GM21515 (cell line): ENCODE results near the gene CYP4F2.
"Not testable (repeated sequence)": the region's sequence is repeated elsewhere in the genome, so short reads cannot be mapped to it uniquely, and the experiment has no call there.

ENCODE experiments used
- ATAC-seq: cut with Tn5 transposase; IDR thresholded peaks from one replicate; pipeline ENCODE4 v1.9.1; 2021; ENCODE audit not compliant: unreplicated experiment

CYP4F2 gene

GRCh38 chr19:15859187-15859586 lies 38.7 kb downstream of the CYP4F2 start:
- ATAC-seq, result no peak

- ATAC-seq, result no peak
Measured at GRCh38 chr19:15850385-15850784, 47.5 kb downstream of the CYP4F2 start.

GRCh38 chr19:15846923-15847322 lies 51.0 kb downstream of the CYP4F2 start:
- no peak for ATAC-seq

GRCh38 chr19:15843894-15844222 lies 54.0 kb downstream of the CYP4F2 start:
- ATAC-seq, result not testable (repeated sequence)

- ATAC-seq, result no peak
Measured at GRCh38 chr19:15843203-15843893, 54.5 kb downstream of the CYP4F2 start.

GRCh38 chr19:15841875-15842569 lies 55.9 kb downstream of the CYP4F2 start:
- ATAC-seq, result no peak

GRCh38 chr19:15840833-15841232 lies 57.0 kb downstream of the CYP4F2 start:
- no peak for ATAC-seq

GRCh38 chr19:15839888-15840287 lies 58.0 kb downstream of the CYP4F2 start:
- not testable (repeated sequence) for ATAC-seq

- ATAC-seq, result no peak
Measured at GRCh38 chr19:15838351-15838750, 59.5 kb downstream of the CYP4F2 start.

- peak; percentile 8 for ATAC-seq
Measured at GRCh38 chr19:15837221-15837731, 60.6 kb downstream of the CYP4F2 start.

- ATAC-seq, result peak; percentile 87
Measured at GRCh38 chr19:15836330-15837220, 61.3 kb downstream of the CYP4F2 start.

- not testable (repeated sequence) for ATAC-seq
Measured at GRCh38 chr19:15835565-15836329, 62.1 kb downstream of the CYP4F2 start.

GRCh38 chr19:15834232-15834631 lies 63.6 kb downstream of the CYP4F2 start:
- not testable (repeated sequence) for ATAC-seq

- ATAC-seq, result no peak
Measured at GRCh38 chr19:15831626-15832025, 66.2 kb downstream of the CYP4F2 start.

GRCh38 chr19:15829786-15830185 lies 68.1 kb downstream of the CYP4F2 start:
- ATAC-seq, result no peak

GRCh38 chr19:15829306-15829698 lies 68.6 kb downstream of the CYP4F2 start:
- ATAC-seq, result no peak

- not testable (repeated sequence) for ATAC-seq
Measured at GRCh38 chr19:15828611-15829305, 69.1 kb downstream of the CYP4F2 start.

- no peak for ATAC-seq
Measured at GRCh38 chr19:15828121-15828610, 69.7 kb downstream of the CYP4F2 start.
